CMK (cell line): ENCODE results near the gene ENKUR.
A peak's percentile ranks its signal among the peaks of the same experiment; 100 is the strongest.
"Not testable (repeated sequence)": the region's sequence is repeated elsewhere in the genome, so short reads cannot be mapped to it uniquely, and the experiment has no call there.

Source experiments
- DNase-seq: peaks from one replicate; pipeline ENCODE4 v3.0.0-alpha.2; 2010; ENCODE audit warnings: low read depth

Gene ENKUR

GRCh38 chr10:25018703-25019102, 2.7 kb upstream of the ENKUR start:
- no peak for DNase-seq

GRCh38 chr10:25017661-25018060, 1.7 kb upstream of the ENKUR start:
- no peak for DNase-seq

GRCh38 chr10:25017154-25017590, 1.2 kb upstream of the ENKUR start:
- DNase-seq, result no peak

GRCh38 chr10:25016376-25017153, 607 bp upstream of the ENKUR start, which contains the start of gene THNSL1:
THNSL1 (plus strand) TSS chr10:25016612; CDS start chr10:25023224, 6,612 bp downstream.
- peak; percentile 91 for DNase-seq

GRCh38 chr10:25014579-25014978, 1.4 kb downstream of the ENKUR start:
- DNase-seq, result no peak

- DNase-seq, result not testable (repeated sequence)
These were observed 4.4 kb downstream of the ENKUR start for GRCh38 chr10:25011591-25011990.

- DNase-seq, result no peak
These were observed 17.9 kb downstream of the ENKUR start for GRCh38 chr10:24998044-24998443.

GRCh38 chr10:24995072-24995471, 20.9 kb downstream of the ENKUR start:
- DNase-seq, result no peak

- no peak for DNase-seq
These were observed 22.6 kb downstream of the ENKUR start for GRCh38 chr10:24993237-24993958.

- no peak for DNase-seq
These were observed 23.3 kb downstream of the ENKUR start for GRCh38 chr10:24992512-24993133.

- no peak for DNase-seq
These were observed 24.7 kb downstream of the ENKUR start for GRCh38 chr10:24991298-24991697.

- no peak for DNase-seq
These were observed 26.1 kb downstream of the ENKUR start for GRCh38 chr10:24989867-24990266.

GRCh38 chr10:24988831-24989640, 26.9 kb downstream of the ENKUR start:
- DNase-seq, result peak; percentile 62

- no peak for DNase-seq
These were observed 31.1 kb downstream of the ENKUR start for GRCh38 chr10:24984906-24985305.

- no peak for DNase-seq
These were observed 32.0 kb downstream of the ENKUR start for GRCh38 chr10:24983946-24984345.

GRCh38 chr10:24983130-24983529, 32.8 kb downstream of the ENKUR start:
- DNase-seq, result no peak

GRCh38 chr10:24982319-24983112, 33.4 kb downstream of the ENKUR start:
- DNase-seq, result no peak

GRCh38 chr10:24981161-24981710, 34.7 kb downstream of the ENKUR start:
- DNase-seq, result no peak

GRCh38 chr10:24979685-24980084, 36.3 kb downstream of the ENKUR start:
- DNase-seq, result no peak

- DNase-seq, result no peak
These were observed 41.0 kb downstream of the ENKUR start for GRCh38 chr10:24974976-24975375.

- DNase-seq, result no peak
These were observed 42.8 kb downstream of the ENKUR start for GRCh38 chr10:24973163-24973562.
